ENCODE results near the gene ABCC2. TPM values are rescaled to one million over a fixed set of nuclear protein-coding genes. Genes with fewer than 3 reads are reported as not detected.
"Not testable (repeated sequence)": the region's sequence is repeated elsewhere in the genome, so short reads cannot be mapped to it uniquely, and the experiment has no call there.

Gene ABCC2
- total RNA-seq = 1 to 10 TPM in 1 of 2 donors, under 1 TPM in 1; 0.81 to 2.7 TPM
- polyA plus RNA-seq (ENCODE audit: insufficient read depth, low read depth, low replicate concordance) = 4.3 TPM
- long read RNA-seq, donor 1 = 0 reads
- long read RNA-seq, donor 2 = 0 reads

GRCh38 chr10:99782447-99783286 lies at the start of gene ABCC2:
ABCC2 (plus strand) TSS chr10:99782640; CDS start chr10:99782845, 205 bp downstream.
- Histone ChIP-seq H3K9me3 (no peaks in the 10 kb centered on the region), H3K27me3 (no peaks in the 10 kb centered on the region), H3K4me3 (no peak within 1 kb of the TSS), H3K27ac (no peak within 1 kb of the TSS), H3K36me3 (ENCODE audit: low read depth, missing control alignments) (no peaks in the 10 kb centered on the region), H3K4me1 (no peaks in the 10 kb centered on the region)
- TF ChIP-seq POLR2A (IDR thresholded peaks at IDR 0.05) (no peak), CTCF (IDR thresholded peaks at IDR 0.05) (no peak)
- 78 to 88% methylated on average over 7 of the region's 7 CpGs for WGBS, 2 donors
- no peak for DNase-seq
- intact Hi-C loops (cut with DNase I; ENCODE audit: low total_unique reads) = no loop called here

- Histone ChIP-seq H3K4me1 (peaks cover 11% of the 10 kb centered on the region), H3K27me3 (no peaks in the 10 kb centered on the region), H3K36me3 (ENCODE audit: low read depth, missing control alignments) (no peaks in the 10 kb centered on the region), H3K9me3 (no peaks in the 10 kb centered on the region), H3K27ac (no peak overlapping the region), H3K4me3 (peak overlapping the region in 1 of 2 donors; percentile 98)
- intact Hi-C loops (cut with DNase I; ENCODE audit: low total_unique reads) = no loop called here
- no peak for DNase-seq
- TF ChIP-seq CTCF (IDR thresholded peaks at IDR 0.05) (no peak), POLR2A (IDR thresholded peaks at IDR 0.05) (no peak)
- WGBS, 2 donors = 56 to 63% methylated on average over 8 of the region's 8 CpGs
These were observed 49.1 kb upstream of the ABCC2 start for GRCh38 chr10:99733366-99733765.

GRCh38 chr10:99734111-99734510 lies 48.3 kb upstream of the ABCC2 start:
- H3K36me3 ChIP-seq (ENCODE audit: low read depth, missing control alignments); H3K27me3 ChIP-seq; DNase-seq; intact Hi-C loops (cut with DNase I; ENCODE audit: low total_unique reads); H3K9me3 ChIP-seq; H3K4me3 ChIP-seq; H3K27ac ChIP-seq: not testable (repeated sequence)
- peaks cover 11% of the 10 kb centered on the region for H3K4me1 ChIP-seq
- WGBS, 2 donors = 63 to 69% methylated on average over 10 of the region's 10 CpGs

GRCh38 chr10:99740260-99740659 lies 42.2 kb upstream of the ABCC2 start:
- Histone ChIP-seq H3K27me3 (no peaks in the 10 kb centered on the region), H3K9me3 (no peaks in the 10 kb centered on the region), H3K36me3 (ENCODE audit: low read depth, missing control alignments) (no peaks in the 10 kb centered on the region), H3K4me1 (no peaks in the 10 kb centered on the region), H3K27ac (no peak overlapping the region), H3K4me3 (no peak overlapping the region)
- no peak for TF ChIP-seq CTCF (IDR thresholded peaks at IDR 0.05)
- TF ChIP-seq POLR2A (IDR thresholded peaks at IDR 0.05) = no peak
- whole genome bisulfite sequencing, 2 donors = 90 to 95% methylated on average over 2 of the region's 2 CpGs
- intact Hi-C loops (cut with DNase I; ENCODE audit: low total_unique reads) = no loop called here
- DNase-seq = no peak

- TF ChIP-seq POLR2A (IDR thresholded peaks at IDR 0.05) = no peak
- no peak for TF ChIP-seq CTCF (IDR thresholded peaks at IDR 0.05)
- H3K4me1 ChIP-seq = no peaks in the 10 kb centered on the region
- no peak overlapping the region for H3K27ac ChIP-seq
- H3K9me3 ChIP-seq = no peaks in the 10 kb centered on the region
- DNase-seq = no peak
- 93 to 94% methylated on average over 3 of the region's 3 CpGs for WGBS, 2 donors
- no peaks in the 10 kb centered on the region for H3K36me3 ChIP-seq (ENCODE audit: low read depth, missing control alignments)
- H3K4me3 ChIP-seq = no peak overlapping the region
- intact Hi-C loops (cut with DNase I; ENCODE audit: low total_unique reads) = no loop called here
- no peaks in the 10 kb centered on the region for H3K27me3 ChIP-seq
These were observed 41.4 kb upstream of the ABCC2 start for GRCh38 chr10:99740933-99741559.
